Measurements from ENCODE around the gene GYPE.
"Not testable (repeated sequence)": the region's sequence is repeated elsewhere in the genome, so short reads cannot be mapped to it uniquely, and the experiment has no call there.

- not testable (repeated sequence) for TF ChIP-seq CTCF, EP300, POLR2A (IDR thresholded peaks at IDR 0.05)
Observed at GRCh38 chr4:143869925-143870324, 35.4 kb downstream of the GYPE start.
